NCI-H446 treated with DMSO at 0.1 percent for 48 hours (cell line): ENCODE measurements around the gene SLC15A3.
A peak's percentile ranks its signal among the peaks of the same experiment; 100 is the strongest.

Experiments used
- DNase-seq: peaks from one replicate; lab custom pipeline; 2025; lab: John Stamatoyannopoulos, UW

Gene SLC15A3

GRCh38 chr11:60951904-60952741, at the start of gene SLC15A3:
TSS of gene SLC15A3 (minus strand) at chr11:60952176. CDS start at chr11:60951551, 625 bp downstream.
- no peak for DNase-seq

GRCh38 chr11:61000426-61000825, 48.5 kb upstream of the SLC15A3 start:
- no peak for DNase-seq

GRCh38 chr11:60996381-60997138, 44.6 kb upstream of the SLC15A3 start:
- DNase-seq = no peak

- no peak for DNase-seq
These were observed 43.8 kb upstream of the SLC15A3 start for GRCh38 chr11:60995798-60996197.

- no peak for DNase-seq
These were observed 42.6 kb upstream of the SLC15A3 start for GRCh38 chr11:60994541-60995080.

GRCh38 chr11:60993615-60994014, 41.6 kb upstream of the SLC15A3 start:
- DNase-seq = no peak

GRCh38 chr11:60992842-60993409, 41.0 kb upstream of the SLC15A3 start:
- peak; percentile 86 for DNase-seq

GRCh38 chr11:60991457-60991856, 39.5 kb upstream of the SLC15A3 start:
- DNase-seq = no peak

GRCh38 chr11:60989093-60989650, 37.2 kb upstream of the SLC15A3 start:
- DNase-seq = no peak

- no peak for DNase-seq
These were observed 36.7 kb upstream of the SLC15A3 start for GRCh38 chr11:60988658-60989057.

GRCh38 chr11:60987577-60988277, 35.8 kb upstream of the SLC15A3 start:
- no peak for DNase-seq

- DNase-seq = no peak
These were observed 34.3 kb upstream of the SLC15A3 start for GRCh38 chr11:60985991-60986915.

- no peak for DNase-seq
These were observed 33.5 kb upstream of the SLC15A3 start for GRCh38 chr11:60985501-60985900.

GRCh38 chr11:60984636-60985035, 32.7 kb upstream of the SLC15A3 start:
- DNase-seq = no peak

- no peak for DNase-seq
These were observed 32.2 kb upstream of the SLC15A3 start for GRCh38 chr11:60984149-60984548.

- no peak for DNase-seq
These were observed 30.2 kb upstream of the SLC15A3 start for GRCh38 chr11:60982184-60982583.

- DNase-seq = no peak
These were observed 29.5 kb upstream of the SLC15A3 start for GRCh38 chr11:60981515-60981914.

GRCh38 chr11:60978546-60979380, 26.8 kb upstream of the SLC15A3 start:
- no peak for DNase-seq

GRCh38 chr11:60977836-60978235, 25.9 kb upstream of the SLC15A3 start:
- no peak for DNase-seq

GRCh38 chr11:60977224-60977623, 25.2 kb upstream of the SLC15A3 start:
- no peak for DNase-seq
